Lower lobe of right lung (tissue), 2 donors: ENCODE measurements around the gene ADAR. TPM values are rescaled to one million over a fixed set of nuclear protein-coding genes. Genes with fewer than 3 reads are reported as not detected.
"Not testable (repeated sequence)": the region's sequence is repeated elsewhere in the genome, so short reads cannot be mapped to it uniquely, and the experiment has no call there.

Source experiments
- ATAC-seq, 2 donors: fragments of 200-7000 bp; cut with Tn5 transposase; one replicate each; pipeline ENCODE4 v1.9.1; 2020 to 2022; ENCODE audit warnings: mild to moderate bottlenecking in 2 of 2, moderate library complexity in 2 of 2
- DNase-seq: peaks from one replicate; pipeline ENCODE4 v3.0.0-alpha.2; 2020
- H3K27ac ChIP-seq: fragments of 200-600 bp; one replicate; pipeline ENCODE4 v1.8.0; 2022
- H3K27me3 ChIP-seq: fragments of 200-600 bp; one replicate; pipeline ENCODE4 v1.8.0; 2022; ENCODE audit warnings: low read depth
- H3K36me3 ChIP-seq: fragments of 200-600 bp; one replicate; pipeline ENCODE4 v1.8.0; 2022; ENCODE audit warnings: mild to moderate bottlenecking
- H3K4me1 ChIP-seq: fragments of 200-600 bp; one replicate; pipeline ENCODE4 v1.8.0; 2022
- H3K4me3 ChIP-seq: fragments of 200-600 bp; one replicate; pipeline ENCODE4 v1.8.0; 2022; ENCODE audit warnings: mild to moderate bottlenecking
- H3K9me3 ChIP-seq: fragments of 200-600 bp; one replicate; pipeline ENCODE4 v1.8.0; 2022
- intact Hi-C: fragments of 100-400 bp; cut with DNase I; formaldehyde crosslinking; loops from one replicate; pipeline ENCODE4 v1.11.0; 2022
- long read RNA-seq: library from polyadenylated mRNA; unstranded; transcript quantifications from one replicate; pipeline ENCODE4 v2.0.0, GENCODE V29; 2021
- total RNA-seq: library from RNA; stranded (reverse); fragmentation: NEBNext Ultra II Directional; extraction: Animal tissue kit (Norgen Biotek cat#: 25700); gene quantifications from one replicate; pipeline ENCODE4 v1.2.1, GENCODE V29; 2021
- TF ChIP-seq, protein P1 (sequence below): fragments of 200-600 bp; IDR thresholded peaks from one replicate; pipeline ENCODE4 v1.8.0; 2022; ENCODE audit warnings: antibody characterized with exemption, mild to moderate bottlenecking
- donor health status: DM: no; HTN: yes; CAD: no; lungs with severe emphysema.

ADAR gene
- total RNA-seq: 202 TPM
- long read RNA-seq, full-length matches to known transcripts: 18 of 104 reads
- long read RNA-seq, partial matches to known transcripts: 48 of 104 reads
- long read RNA-seq, other reads (novel, unspliced or antisense): 38 of 104 reads

GRCh38 chr1:154607609-154608396 lies at the start of gene ADAR:
TSS of gene ADAR (minus strand) at chr1:154608186. CDS start at chr1:154608006, 180 bp downstream.
- Histone ChIP-seq H3K27me3 (no peaks in the 10 kb centered on the region), H3K27ac (peak within 1 kb of the TSS; percentile 99), H3K36me3 (peaks cover 10% of the 10 kb centered on the region), H3K9me3 (no peaks in the 10 kb centered on the region), H3K4me3 (peak within 1 kb of the TSS; percentile 91), H3K4me1 (peaks cover 52% of the 10 kb centered on the region)
- DNase-seq (peak; percentile 94), ATAC-seq (peak; percentile 96)
- TF ChIP-seq, protein P1, sequence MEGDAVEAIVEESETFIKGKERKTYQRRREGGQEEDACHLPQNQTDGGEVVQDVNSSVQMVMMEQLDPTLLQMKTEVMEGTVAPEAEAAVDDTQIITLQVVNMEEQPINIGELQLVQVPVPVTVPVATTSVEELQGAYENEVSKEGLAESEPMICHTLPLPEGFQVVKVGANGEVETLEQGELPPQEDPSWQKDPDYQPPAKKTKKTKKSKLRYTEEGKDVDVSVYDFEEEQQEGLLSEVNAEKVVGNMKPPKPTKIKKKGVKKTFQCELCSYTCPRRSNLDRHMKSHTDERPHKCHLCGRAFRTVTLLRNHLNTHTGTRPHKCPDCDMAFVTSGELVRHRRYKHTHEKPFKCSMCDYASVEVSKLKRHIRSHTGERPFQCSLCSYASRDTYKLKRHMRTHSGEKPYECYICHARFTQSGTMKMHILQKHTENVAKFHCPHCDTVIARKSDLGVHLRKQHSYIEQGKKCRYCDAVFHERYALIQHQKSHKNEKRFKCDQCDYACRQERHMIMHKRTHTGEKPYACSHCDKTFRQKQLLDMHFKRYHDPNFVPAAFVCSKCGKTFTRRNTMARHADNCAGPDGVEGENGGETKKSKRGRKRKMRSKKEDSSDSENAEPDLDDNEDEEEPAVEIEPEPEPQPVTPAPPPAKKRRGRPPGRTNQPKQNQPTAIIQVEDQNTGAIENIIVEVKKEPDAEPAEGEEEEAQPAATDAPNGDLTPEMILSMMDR: no peak
- intact Hi-C loops: no loop called here

GRCh38 chr1:154657556-154657955 lies 49.6 kb upstream of the ADAR start:
- peak in 1 of 2 donors; percentile 39 for ATAC-seq
- Histone ChIP-seq H3K9me3 (no peaks in the 10 kb centered on the region), H3K27me3 (peaks cover 10% of the 10 kb centered on the region), H3K4me1 (no peaks in the 10 kb centered on the region), H3K27ac (no peak overlapping the region), H3K36me3 (no peaks in the 10 kb centered on the region), H3K4me3 (no peak overlapping the region)
- DNase-seq: no peak
- TF ChIP-seq, protein P1: no peak
- intact Hi-C loops: no loop called here

GRCh38 chr1:154652893-154653292 lies 44.9 kb upstream of the ADAR start:
- Histone ChIP-seq H3K36me3 (no peaks in the 10 kb centered on the region), H3K4me1 (no peaks in the 10 kb centered on the region), H3K27ac (no peak overlapping the region), H3K27me3 (no peaks in the 10 kb centered on the region), H3K4me3 (no peak overlapping the region), H3K9me3 (no peaks in the 10 kb centered on the region)
- no peak for ATAC-seq
- intact Hi-C loops: no loop called here
- TF ChIP-seq, protein P1: no peak
- DNase-seq: no peak

DNA sequence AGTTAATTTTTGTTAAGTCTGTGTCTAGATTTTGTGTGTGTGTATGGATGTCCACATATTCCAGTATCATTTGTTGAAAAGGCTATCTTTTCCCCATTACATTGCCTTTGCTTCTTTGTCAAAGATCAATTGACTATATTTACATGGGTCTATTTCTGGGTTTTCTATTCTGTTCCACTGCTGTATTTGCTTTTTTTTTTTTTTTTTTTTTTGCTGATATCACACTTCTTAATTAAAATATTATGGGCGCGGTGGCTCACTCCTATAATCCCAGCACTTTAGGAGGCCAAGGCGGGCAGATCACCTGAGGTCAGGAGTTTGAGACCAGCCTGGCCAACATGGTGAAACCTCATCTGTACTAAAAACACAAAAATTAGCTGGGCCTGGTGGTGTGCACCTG lies 36.7 kb upstream of the ADAR start:
- H3K4me1 ChIP-seq, H3K27ac ChIP-seq, DNase-seq, H3K9me3 ChIP-seq, intact Hi-C loops, H3K4me3 ChIP-seq, H3K27me3 ChIP-seq, H3K36me3 ChIP-seq, ATAC-seq: not testable (repeated sequence)

GRCh38 chr1:154641534-154641933 lies 33.5 kb upstream of the ADAR start:
- Histone ChIP-seq H3K4me3 (no peak overlapping the region), H3K36me3 (no peaks in the 10 kb centered on the region), H3K27me3 (peaks cover under 1% of the 10 kb centered on the region), H3K27ac (no peak overlapping the region), H3K9me3 (no peaks in the 10 kb centered on the region), H3K4me1 (no peaks in the 10 kb centered on the region)
- intact Hi-C loops: no loop called here
- TF ChIP-seq, protein P1: no peak
- no peak for DNase-seq
- no peak for ATAC-seq

DNA sequence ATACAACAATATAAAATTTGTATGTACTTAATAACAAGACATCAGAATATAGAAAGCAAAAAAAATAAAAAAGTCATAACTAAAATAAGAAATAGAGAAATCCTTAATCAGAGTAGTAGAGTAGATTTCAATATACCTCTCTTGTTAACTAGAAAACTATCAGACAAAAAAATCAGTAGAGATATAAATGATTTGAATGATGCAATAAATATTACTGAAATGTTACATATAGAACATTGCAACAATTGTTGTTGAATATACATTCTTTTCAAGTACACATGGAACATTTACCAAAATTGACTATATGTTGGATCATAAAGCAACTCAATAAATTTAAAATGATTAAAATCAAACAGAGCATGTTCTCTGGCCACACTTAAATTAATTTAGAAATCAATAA lies 31.9 kb upstream of the ADAR start:
- intact Hi-C loops: no loop called here
- no peak overlapping the region for H3K4me3 ChIP-seq
- TF ChIP-seq, protein P1: no peak
- H3K4me1 ChIP-seq: no peaks in the 10 kb centered on the region
- peaks cover 10% of the 10 kb centered on the region for H3K27me3 ChIP-seq
- H3K27ac ChIP-seq: no peak overlapping the region
- no peaks in the 10 kb centered on the region for H3K9me3 ChIP-seq
- ATAC-seq: no peak
- no peaks in the 10 kb centered on the region for H3K36me3 ChIP-seq
- DNase-seq: no peak
